ENCODE data around the gene MTF1.
"Not testable (repeated sequence)": the region's sequence is repeated elsewhere in the genome, so short reads cannot be mapped to it uniquely, and the experiment has no call there.

The MTF1 gene

DNA sequence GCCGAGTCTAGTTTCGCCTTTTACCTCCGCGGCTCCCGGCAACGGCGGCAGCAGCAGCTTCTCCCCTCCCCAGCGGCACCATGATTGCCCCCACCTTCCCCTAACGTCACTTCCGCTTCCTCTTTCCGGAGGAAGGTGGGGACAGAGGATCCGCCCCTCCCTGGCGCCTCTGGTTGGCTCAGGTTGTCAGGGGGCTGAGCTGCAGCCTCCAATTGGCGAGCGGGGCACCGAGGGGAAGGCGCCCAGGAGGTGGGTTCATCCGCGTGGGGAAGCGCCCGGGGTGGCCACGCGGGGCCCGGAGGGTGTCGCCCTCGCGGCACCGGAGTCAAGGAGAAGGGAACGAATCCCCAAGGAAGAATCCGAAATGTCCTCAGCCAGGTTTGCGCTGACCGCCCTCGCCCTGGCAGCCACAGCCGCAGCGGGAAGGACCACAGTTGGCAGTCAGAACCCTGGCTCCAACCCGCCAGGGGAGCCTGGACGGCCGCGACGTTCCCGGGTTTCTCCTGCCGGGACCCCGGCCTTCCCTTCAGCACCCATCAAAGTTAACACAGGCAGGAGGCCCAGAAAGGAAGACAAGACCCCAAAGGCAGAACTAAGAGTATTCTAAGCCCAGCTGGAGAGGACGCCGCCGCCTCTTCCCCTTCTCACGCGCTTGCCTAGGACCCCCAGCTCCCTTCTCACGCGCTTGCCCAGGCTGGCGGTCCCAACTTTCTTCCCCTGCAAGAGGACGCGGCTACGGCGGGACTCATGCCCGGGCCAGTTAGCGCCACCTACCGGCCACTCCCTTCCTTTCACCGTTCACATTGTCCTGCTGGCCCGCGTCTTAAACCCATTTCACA lies at the start of gene MTF1:
Gene MTF1 (minus strand): TSS at position 86 of the 839 bp plus-strand sequence. CDS start 1,934 bp downstream, outside the sequence.
- peak; percentile 99 for DNase-seq (ENCODE audit: low spot score)

DNA sequence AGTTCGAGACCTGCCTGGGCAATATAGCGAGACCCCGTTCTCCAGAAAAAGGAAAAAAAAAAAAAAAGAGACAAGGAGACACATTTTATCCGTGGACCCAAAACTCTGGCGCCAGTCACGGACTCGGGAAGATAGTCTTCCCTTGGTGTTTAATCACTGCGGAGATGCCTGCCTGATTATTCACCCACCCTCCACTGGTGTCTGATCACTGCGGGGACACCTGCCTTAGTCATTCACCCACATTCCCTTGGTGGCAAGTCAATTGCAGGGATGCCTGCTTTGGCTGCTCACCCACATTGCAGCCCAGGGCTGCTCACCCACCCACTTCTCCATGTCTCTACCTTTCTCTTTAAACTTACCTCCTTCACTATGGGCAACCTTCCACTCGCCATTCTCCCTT lies 49.1 kb upstream of the MTF1 start:
- DNase-seq (ENCODE audit: low spot score): not testable (repeated sequence)

DNA sequence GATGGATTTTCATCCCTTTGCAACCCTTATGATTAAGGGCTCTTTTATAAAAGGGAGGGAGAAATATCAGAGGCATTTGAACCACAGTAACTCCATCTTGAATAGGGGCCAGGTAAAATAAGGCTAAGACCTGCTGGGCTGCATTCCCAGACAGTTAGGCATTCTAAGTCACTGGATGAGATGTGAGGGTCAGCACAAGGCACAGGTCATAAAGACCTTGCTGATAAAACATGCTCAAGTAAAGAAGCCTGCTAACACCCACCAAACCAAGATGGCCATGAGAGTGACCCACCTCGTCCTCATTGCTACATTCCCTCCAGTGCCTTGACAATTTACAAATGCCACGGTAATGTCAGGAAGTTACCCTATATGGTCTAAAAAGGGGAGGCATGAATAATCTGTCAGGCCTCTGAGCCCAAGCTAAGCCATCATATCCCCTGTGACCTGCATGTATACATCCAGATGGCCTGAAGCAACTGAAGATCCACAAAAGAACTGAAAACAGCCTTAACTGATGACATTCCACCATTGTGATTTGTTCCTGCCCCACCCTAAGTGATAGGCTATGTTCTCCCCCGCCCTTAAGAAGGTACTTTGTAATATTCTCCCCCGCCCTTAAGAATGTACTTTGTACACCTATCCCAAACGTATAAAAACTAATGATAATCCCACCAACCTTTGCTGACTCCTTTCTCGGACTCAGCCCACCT lies 48.2 kb upstream of the MTF1 start:
- not testable (repeated sequence) for DNase-seq (ENCODE audit: low spot score)

DNA sequence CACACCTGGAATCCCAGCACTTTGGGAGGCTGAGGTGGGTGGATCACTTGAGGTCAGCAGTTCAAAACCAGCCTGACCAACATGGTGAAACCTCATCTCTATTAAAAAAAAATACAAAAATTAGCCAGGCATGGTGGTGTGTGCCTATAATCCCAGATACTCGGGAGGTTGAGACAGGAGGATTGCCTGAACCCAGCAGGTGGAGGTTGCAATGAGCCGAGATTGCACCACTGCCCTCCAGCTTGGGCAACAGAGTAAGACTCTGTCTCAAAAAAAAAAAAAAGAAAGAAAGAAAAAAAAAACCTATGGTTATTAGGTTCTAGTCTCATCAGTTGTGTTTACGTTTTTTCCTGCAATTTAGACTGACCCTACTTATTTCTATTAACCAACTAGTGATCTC lies 47.2 kb upstream of the MTF1 start:
- DNase-seq (ENCODE audit: low spot score): not testable (repeated sequence)

DNA sequence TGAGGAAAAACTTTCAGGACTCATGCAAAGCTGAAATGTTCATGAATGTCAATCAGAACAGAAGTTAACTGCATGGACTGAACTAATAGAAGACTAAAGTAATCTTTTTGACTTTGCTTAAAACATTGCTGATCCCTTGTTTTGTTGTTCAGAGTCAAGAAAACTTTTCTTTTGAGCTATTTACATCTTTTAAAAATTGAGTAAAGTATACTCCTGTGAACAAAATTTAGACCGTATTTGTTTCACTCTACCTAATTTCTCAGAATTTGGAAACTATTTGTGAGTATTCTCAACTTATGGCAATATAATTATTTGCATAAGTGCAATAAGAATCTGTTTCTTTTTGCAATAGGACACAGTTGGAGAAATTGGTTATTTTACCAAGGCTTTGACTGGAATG lies 46.3 kb upstream of the MTF1 start:
- DNase-seq (ENCODE audit: low spot score): no peak

DNA sequence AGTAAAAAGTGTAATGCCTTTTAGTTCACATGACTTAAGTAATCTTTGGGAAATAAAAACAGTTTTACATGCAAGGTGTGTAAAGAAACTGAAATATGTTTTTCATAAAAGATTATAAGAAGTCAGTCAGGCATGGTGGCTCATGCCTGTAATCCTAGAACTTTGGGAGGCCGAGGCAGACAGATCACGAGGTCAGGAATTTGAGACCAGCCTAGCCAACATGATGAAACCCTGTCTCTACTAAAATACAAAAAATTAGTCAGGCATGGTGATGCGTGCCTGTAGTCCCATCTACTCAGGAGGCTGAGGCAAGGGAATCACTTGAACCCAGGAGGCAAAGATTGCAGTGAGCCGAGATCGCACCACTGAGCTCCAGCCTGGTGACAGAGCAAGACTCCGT lies 44.5 kb upstream of the MTF1 start:
- DNase-seq (ENCODE audit: low spot score): not testable (repeated sequence)

DNA sequence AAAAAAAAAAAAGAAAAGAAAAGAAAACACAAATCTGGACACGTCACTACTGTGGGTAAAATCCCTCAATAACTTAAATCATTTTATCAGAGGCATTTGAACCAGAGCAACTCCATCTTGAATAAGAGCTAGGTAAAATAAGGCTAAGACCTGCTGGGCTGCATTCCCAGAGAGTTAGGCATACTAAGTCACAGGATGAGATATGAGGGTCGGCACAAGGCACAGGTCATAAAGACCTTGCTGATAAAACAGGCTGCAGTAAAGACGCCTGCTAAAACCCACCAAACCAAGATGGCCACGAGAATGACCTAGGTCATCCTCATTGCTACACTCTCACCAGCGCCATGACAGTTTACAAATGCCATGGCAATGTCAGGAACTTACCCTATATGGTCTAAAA lies 43.6 kb upstream of the MTF1 start:
- DNase-seq (ENCODE audit: low spot score): no peak

DNA sequence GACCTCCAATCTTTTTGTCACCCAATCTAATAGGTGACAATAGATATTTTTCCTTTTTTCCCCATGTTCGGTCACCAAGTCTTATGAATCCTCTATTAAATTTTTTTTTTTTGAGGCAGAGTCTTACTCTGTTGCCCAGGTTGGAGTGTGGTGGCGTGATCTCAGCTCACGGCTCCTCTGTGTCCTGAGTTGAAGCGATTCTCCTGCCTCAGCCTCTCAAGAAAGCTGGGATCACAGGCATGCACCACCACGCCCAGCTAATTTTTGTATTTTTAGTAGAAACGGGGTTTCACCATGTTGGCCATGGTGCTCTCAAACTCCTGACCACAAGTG lies 42.5 kb upstream of the MTF1 start:
- DNase-seq (ENCODE audit: low spot score): no peak

DNA sequence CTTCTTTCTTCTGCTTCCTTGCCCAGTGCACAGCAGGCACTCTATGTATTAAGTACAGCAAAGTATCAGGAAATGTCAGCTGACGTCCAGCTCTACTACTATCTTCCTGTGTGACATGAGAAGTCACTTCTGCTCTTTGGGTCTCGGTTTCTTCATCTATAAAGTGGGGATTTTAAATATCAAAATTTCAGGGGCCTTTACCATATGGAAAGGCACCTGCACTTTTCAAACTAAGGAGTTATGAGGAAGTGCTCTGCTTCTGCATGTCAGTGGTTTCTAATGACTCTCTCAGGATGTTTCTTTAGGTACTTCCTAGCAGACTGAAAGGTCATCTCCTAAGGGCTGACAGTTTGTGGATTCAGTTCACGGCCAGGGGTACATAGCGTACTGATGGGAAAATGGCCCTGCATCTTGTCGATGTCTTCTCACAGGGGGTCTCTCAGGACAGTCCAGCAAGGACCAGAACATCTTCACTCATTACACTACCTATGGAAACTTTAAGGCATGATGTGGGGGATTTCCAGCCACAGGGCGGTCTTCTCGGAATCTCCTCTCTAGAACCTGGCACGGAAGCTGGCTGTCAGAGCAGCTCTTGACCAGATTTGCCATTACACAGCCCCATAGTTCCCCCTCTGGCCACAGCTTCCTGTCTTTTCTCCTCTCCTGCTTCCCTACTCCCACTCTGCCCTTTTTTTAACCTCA lies 42.0 kb upstream of the MTF1 start:
- DNase-seq (ENCODE audit: low spot score): no peak

DNA sequence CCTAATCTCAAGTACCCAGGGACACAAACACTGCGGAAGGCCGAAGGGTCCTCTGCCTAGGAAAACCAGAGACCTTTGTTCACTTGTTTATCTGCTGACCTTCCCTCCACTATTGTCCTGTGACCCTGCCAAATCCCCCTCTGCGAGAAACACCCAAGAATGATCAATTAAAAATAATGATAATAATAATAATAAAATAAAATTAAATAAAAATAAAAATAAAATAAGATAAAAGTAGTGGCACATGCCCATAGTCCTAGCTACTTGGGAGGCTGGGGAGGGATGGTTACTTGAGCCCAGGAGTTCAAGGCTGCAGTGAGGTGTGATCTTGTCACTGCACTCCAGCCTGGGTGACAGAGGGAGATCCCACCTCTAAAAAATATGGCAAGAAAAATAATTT lies 38.2 kb upstream of the MTF1 start:
- DNase-seq (ENCODE audit: low spot score): not testable (repeated sequence)

DNA sequence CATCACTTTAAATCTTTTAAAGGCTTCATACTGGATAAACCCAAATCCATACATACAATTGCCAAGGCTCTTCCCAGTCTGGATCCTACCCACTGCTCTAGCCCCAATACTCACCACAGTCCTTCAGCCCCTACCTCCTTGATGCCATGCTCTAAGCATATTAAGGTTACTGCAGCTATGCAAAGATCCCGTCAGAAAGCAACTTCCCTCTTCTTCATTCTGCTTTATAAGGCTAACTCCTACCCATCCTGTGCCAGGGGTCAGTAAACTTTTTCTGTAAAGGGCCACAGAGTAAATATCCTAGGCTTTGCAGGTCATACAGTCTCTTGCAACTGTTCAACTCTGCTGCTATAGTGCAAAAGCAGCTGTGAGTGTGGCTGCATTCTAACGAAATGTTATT lies 34.3 kb upstream of the MTF1 start:
- DNase-seq (ENCODE audit: low spot score): no peak

DNA sequence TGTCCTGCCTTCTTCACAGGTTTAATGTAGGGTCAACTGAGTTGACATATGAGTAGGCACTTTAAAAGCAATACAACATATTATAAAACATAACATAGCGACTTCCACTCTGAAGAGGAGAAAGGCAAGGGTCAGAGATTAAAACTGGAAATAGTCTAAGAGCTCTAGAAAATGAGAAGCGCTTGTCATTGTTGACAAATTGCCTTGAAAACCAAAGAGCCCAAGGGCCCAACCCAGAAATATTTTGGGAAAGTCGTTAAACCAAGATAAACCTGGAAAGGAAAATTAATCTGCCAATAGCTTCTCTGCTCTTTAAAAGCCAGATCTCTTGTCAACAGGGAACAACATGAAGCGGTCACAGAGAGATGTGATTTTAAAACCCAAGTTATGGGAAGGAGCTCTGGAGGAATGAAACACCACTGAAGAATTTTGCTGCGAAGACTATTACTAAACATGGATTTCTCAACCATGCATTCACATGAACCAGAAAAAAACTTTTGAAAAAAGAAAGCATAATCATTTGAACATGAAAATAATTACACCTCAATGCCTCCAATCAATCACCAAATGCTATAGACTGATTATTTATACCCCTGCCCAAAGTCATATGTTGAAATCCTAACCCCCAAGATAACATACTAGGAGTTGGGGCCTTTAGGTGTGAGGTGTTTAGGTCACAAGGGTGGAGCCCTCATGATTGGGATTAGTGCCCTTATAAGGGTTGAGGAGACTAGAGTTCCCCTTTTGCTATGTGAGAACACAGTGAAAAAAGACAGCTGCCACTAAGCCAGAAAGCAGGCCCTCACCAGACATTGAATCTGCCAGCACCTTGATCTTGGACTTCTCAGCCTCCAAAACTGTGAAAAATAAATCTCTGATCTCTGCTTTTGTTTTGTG lies 33.0 kb upstream of the MTF1 start:
- no peak for DNase-seq (ENCODE audit: low spot score)

DNA sequence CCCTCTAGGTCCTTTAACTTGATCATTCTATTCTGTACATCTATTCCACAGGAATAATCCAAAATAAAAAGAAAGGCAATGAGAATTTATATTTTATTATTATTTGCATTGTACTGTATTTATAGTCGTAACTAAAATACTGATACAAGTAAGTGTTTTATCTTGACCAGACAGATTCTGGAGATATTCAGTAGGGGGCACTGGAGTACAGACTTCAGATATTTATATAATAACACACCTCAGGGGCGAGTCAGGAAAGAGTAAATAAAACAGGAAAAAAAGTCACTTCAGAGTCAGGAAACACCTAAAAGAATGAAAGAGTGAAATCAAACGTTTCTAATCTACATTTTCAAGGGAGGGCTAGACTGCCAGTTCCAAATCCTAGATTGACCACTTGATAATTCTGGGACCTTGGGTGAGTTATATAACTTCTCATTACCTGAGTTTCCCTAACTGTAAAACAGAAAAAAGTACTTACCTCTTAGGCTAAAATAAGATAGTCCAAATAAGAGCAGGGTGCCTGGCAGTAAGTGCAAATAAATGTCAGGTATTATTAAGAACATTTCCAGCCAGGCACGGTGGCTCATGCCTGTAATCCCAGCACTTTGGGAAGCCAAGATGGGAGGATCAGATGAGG lies 31.1 kb upstream of the MTF1 start:
- peak; percentile 81 for DNase-seq (ENCODE audit: low spot score)

DNA sequence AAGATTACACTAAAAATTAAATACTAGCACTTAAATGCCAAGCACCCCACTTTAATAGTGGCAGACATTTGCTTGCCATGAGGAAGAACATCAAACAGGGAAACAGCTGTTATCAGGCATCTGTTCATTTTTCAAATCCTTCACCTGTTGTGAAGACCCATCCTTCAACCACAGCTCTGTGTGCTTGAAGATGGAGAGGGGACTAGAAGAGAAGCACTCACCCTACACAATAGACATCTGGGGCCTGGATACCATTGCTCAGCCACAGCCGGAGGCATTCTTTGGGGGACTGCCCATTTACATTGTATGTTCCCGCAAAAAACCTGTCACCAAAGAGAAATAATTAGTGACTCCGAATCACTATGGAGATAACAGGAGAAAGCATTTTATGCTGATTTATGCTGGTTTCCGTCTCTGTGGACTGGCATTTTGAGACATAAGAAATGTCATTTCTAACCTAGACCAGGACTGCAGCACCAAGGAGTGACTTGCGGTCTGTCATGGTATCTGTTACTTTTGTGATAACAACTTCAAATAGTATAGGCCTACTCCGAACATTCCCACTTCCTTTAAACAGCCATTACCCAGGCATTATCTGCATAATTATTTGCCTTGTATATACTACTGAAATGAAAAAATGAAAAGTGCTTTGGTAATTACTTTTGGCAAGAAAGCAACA lies 28.8 kb upstream of the MTF1 start:
- DNase-seq (ENCODE audit: low spot score): no peak

DNA sequence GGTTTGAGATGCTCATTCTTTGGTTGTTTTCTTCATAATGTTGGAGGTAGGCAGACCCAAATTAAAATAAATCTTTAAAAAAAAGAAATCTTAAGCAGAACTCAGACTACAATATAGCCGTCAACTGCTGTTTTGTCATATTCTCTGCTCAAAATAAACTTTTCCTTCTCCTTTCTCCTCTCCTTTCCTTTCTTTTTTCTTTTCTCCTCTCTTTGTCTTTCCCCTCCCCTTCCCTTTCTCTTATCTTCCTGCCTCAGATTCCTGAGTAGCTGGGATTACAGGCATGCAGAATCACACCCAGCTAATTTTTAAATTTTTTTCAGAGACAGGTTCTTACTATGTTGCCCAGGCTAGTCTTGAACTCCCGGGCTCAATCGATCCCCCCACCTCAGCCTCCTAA lies 24.8 kb upstream of the MTF1 start:
- DNase-seq (ENCODE audit: low spot score): no peak

DNA sequence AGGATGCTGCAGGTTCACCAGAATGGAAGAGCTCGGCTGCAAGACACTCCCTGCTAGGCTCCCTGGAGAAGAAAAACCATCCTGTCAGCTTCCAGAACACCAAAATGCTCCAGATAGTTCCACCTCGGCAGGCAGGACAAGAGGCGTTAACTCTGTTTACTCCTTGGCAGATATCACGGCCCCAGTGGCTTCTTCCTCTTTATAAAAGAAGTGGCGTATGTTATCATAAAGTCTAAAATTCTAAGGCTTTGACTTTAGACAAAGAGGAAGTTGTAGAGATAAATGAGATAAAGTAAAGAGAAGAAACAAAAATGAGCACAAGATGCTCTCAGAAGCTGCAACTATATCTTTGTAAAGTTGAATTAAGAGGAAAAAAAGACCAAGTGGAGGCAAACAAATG lies 24.3 kb upstream of the MTF1 start:
- DNase-seq (ENCODE audit: low spot score): no peak

DNA sequence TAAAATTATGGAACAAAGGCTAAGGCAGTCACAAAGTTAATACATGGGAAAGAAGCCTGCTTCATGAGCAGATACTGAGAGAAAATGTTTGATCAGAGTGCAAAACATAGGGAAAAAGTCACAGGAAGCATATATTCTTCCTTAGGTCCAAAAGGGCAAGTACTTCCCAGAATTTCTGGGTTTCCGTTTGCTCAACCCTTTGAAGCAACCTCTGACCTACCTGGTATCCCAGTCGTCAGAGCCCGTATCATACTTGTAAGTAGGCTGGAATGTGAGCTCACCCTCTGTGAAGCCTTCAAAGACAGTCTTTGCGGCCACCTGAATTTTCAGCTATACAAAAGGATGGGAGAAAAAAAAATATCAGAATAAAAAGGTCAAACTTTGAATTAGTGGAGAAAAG lies 20.5 kb upstream of the MTF1 start:
- DNase-seq (ENCODE audit: low spot score): no peak

DNA sequence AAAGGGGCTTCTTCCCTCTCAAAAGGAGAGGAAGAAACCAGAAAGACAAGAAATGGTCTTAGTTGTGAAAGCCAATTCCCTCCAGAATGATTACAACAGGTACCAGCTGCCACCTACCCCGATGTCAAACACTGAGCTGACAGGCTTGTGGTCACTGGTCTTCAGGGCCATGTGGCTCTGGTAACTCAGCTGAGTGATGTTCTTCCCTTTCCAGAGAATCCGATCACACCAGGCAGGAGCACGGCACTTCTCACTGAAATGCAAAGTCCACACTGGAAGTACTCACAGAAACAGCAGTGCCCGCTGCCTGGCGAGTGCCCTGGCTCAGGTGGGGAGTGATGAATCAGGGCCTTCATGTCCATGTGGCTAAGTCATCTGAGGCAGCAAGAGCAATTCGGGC lies 18.7 kb upstream of the MTF1 start:
- DNase-seq (ENCODE audit: low spot score): no peak

DNA sequence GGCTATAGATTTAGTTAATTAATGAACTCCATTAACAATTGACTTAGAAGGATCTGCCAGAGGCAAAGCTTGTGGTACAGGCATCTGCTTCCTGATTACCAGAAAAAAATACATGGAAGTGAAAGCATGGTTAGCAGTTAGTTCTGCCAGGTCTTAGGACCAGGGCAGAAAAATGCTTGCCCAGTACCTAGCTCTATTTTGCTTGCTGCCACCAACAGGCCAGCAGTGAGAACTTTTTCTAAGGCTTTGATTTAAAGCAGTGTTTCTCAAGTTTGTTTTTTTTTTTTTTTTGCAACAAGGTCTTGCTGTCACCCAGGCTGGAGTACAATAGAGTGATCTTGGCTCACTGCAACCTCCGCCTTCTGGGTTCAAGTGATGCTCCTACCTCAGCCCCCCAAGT lies 16.4 kb upstream of the MTF1 start:
- DNase-seq (ENCODE audit: low spot score): no peak

DNA sequence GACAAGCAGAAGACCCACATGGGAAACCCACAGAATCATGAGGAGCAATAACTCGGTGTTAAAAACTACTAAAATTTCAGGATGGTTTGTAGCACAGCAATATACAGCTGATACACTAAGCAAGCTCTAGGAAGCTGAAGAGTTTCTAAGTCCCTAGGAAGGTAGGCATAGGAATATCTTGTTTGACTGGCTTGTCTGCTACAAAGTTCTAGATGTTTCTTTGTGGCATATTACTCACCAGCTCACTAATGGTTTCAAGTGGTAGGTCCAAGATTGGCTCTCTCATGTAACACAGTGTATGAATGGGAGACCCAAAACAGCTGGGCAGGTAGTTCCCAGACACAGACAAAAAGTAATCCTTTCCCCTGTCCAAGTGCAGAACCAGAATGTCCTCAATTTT lies 13.3 kb upstream of the MTF1 start:
- no peak for DNase-seq (ENCODE audit: low spot score)

DNA sequence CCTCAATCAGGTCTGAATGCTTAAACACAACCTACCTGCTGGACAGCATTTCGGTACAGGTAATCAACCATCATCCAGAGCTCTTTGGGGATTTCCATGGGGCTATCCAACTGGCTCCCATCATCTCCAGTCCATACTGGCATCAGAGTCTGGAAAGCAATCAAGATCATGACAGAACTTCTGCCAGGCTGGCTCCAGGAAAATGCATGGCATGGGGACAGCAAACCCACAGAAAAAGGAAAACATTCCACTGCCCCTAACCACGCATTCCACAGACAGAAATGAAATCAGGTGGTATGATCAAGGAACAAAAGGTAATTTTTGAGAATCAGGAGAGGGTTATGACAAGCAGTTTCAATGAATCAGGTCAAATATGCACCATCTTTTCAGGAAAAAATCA lies 9.1 kb upstream of the MTF1 start:
- DNase-seq (ENCODE audit: low spot score): no peak

Data from cerebellar cortex (tissue), 1 donor.